Heart right ventricle (tissue), 16 donors: Measurements from ENCODE around the gene PSME4. TPM values are rescaled to one million over a fixed set of nuclear protein-coding genes. Genes with fewer than 3 reads are reported as not detected.

Experiments
- ATAC-seq, 8 donors: fragments of 200-7000 bp; cut with Tn5 transposase; one replicate each; pipeline ENCODE4 v1.9.1; 2020; ENCODE audit warnings: mild to moderate bottlenecking in 8 of 8, moderate library complexity in 8 of 8, moderate number of reproducible peaks in 1 of 8
- DNase-seq, 2 donors: peaks; one replicate each; pipeline ENCODE4 v3.0.0-alpha.2; 2020
- H3K27ac ChIP-seq, 10 donors: fragments of 200-600 bp; sonication (generic) in 2 of 10; one replicate each; pipeline versions ENCODE4 v1.5.0 to v1.8.0; 2020 to 2022; ENCODE audit warnings: mild to moderate bottlenecking in 3 of 10
- H3K27me3 ChIP-seq, 7 donors: fragments of 200-600 bp; one replicate each; pipeline ENCODE4 v1.8.0; 2021 to 2022; ENCODE audit warnings: mild to moderate bottlenecking in 2 of 7
- H3K36me3 ChIP-seq, 9 donors: fragments of 200-600 bp; sonication (generic) in 1 of 9; one replicate each; pipeline versions ENCODE4 v1.5.0 to v1.8.0; 2020 to 2022; ENCODE audit warnings: mild to moderate bottlenecking in 2 of 9
- H3K4me1 ChIP-seq, 9 donors: fragments of 200-600 bp; sonication (generic) in 1 of 9; one replicate each; pipeline versions ENCODE4 v1.5.0 to v1.8.0; 2020 to 2022; ENCODE audit warnings: mild to moderate bottlenecking in 4 of 9
- H3K4me3 ChIP-seq, 10 donors: fragments of 200-600 bp; sonication (generic) in 2 of 10; one replicate each; pipeline versions ENCODE4 v1.5.0 to v1.8.0; 2020 to 2022; ENCODE audit warnings: mild to moderate bottlenecking in 7 of 10, moderate library complexity in 2 of 10
- H3K9me3 ChIP-seq, 11 donors: fragments of 200-600 bp in 10 of 11; sonication (generic) in 2 of 11; one replicate each; pipeline versions ENCODE4 v1.5.0 to v1.8.0; 2013 to 2022; ENCODE audit warnings: mild to moderate bottlenecking in 2 of 11, control low read depth in 1 of 11, moderate library complexity in 1 of 11
- WGBS, 2 donors: extraction: QIAGEN DNeasy Blood & Tissue Kit; methylation state at CpG; one replicate each; pipeline ENCODE4 v1.1.7; 2013; ENCODE audit warnings: inconsistent platforms in 1 of 2; 5-methylcytosine and 5-hydroxymethylcytosine counted together
- intact Hi-C, 10 donors: fragments of 100-400 bp; cut with DNase I; formaldehyde crosslinking; loops; one replicate each; pipeline versions ENCODE4 v1.11.1 to v1.14.2; 2022
- polyA plus RNA-seq, 2 donors: library from polyadenylated mRNA; stranded (reverse); fragments of 200-250 nt; gene quantifications; one replicate each; pipeline ENCODE4 v1.2.3, GENCODE V29; 2013
- total RNA-seq, 10 donors: library from RNA; stranded (reverse); fragmentation: NEBNext Ultra II Directional in 3 of 10; extraction: Animal tissue kit (Norgen Biotek cat#: 25700) in 3 of 10; gene quantifications; one replicate each; pipeline versions ENCODE4 v1.2.1 to v1.2.4, GENCODE V29; 2021 to 2023
- TF ChIP-seq, protein P1 (sequence below), 9 donors: fragments of 200-600 bp; sonication (generic) in 2 of 9; IDR thresholded peaks; one replicate each; pipeline versions ENCODE4 v1.5.0 to v1.8.0; 2021 to 2022; ENCODE audit warnings: antibody characterized with exemption in 9 of 9, mild to moderate bottlenecking in 5 of 9, moderate library complexity in 1 of 9
- donor health status: Arrhythmogenic right ventricular cardiomyopathy.
- donor health status: ischemic (EF 13 %, LVEDD 7.1; RV severe dilation, severe dysfunction).
- donor health status: healthy with polysubstance abuse.
- donor health status: DM: no; HTN: yes; CAD: no.
- donor health status: DM: no; HTN: no; CAD: no.
- donor health status: ischemic (EF 25% LVEDD 6.9; RV normal size, moderate dysfunction).
- donor health status: ischemic (EF 25% LVEDD 5.7; RV mildly dilated, moderate dysfunction).
- donor health status: healthy.
- donor health status: DM: yes; HTN: yes; CAD: no.
- donor health status: Ischemic cardiomyopathy.
- donor health status: ischemic (EF 35%, LVEDD 5.7; RV mildly dilated, moderate dysfunction).
- donor health status: nonischemic (EF 11% LVEDD 7.7; RV severe dilation, severe dysfunction).
- donor health status: DM: yes; HTN: yes; CAD: no.
- donor health status: PGD.
- donor health status: ischemic (EF 29% LVEDD 5.4; RV normal size, mild dysfunction).
- donor health status: nonischemic (EF 23%, LVEDD 6.1; RV moderate dilation, normal function).

The PSME4 gene
- total and polyA plus RNA-seq, 12 donors = 36.1 to 77.8 (median 65.6) TPM

- TF ChIP-seq, protein P1, sequence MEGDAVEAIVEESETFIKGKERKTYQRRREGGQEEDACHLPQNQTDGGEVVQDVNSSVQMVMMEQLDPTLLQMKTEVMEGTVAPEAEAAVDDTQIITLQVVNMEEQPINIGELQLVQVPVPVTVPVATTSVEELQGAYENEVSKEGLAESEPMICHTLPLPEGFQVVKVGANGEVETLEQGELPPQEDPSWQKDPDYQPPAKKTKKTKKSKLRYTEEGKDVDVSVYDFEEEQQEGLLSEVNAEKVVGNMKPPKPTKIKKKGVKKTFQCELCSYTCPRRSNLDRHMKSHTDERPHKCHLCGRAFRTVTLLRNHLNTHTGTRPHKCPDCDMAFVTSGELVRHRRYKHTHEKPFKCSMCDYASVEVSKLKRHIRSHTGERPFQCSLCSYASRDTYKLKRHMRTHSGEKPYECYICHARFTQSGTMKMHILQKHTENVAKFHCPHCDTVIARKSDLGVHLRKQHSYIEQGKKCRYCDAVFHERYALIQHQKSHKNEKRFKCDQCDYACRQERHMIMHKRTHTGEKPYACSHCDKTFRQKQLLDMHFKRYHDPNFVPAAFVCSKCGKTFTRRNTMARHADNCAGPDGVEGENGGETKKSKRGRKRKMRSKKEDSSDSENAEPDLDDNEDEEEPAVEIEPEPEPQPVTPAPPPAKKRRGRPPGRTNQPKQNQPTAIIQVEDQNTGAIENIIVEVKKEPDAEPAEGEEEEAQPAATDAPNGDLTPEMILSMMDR (IDR thresholded peaks at IDR 0.05) = no peak
- Histone ChIP-seq H3K9me3 (no peaks in the 10 kb centered on the region), H3K4me1 (peaks cover 0 to 10% (median 0%) of the 10 kb centered on the region in 9 donors), H3K27ac (no peak overlapping the region), H3K27me3 (no peaks in the 10 kb centered on the region), H3K4me3 (no peak overlapping the region), H3K36me3 (peaks cover 0 to 100% (median 56%) of the 10 kb centered on the region in 9 donors)
- 96% methylated on average over 9 of the region's 9 CpGs for WGBS, 2 donors
- intact Hi-C loops = no loop called here
- DNase-seq (no peak), ATAC-seq (no peak)
These were observed 65.4 kb downstream of the PSME4 start for GRCh38 chr2:53905396-53905795.

GRCh38 chr2:53903011-53903410 is 67.8 kb downstream of the PSME4 start:
- H3K27me3 ChIP-seq = no peaks in the 10 kb centered on the region
- H3K36me3 ChIP-seq = peaks cover 0 to 100% (median 63%) of the 10 kb centered on the region in 9 donors
- H3K4me1 ChIP-seq = peaks cover 0 to 7% (median 0%) of the 10 kb centered on the region in 9 donors
- DNase-seq (no peak), ATAC-seq (no peak)
- intact Hi-C loops = no loop called here
- TF ChIP-seq, protein P1 (IDR thresholded peaks at IDR 0.05) = no peak
- H3K4me3 ChIP-seq = no peak overlapping the region
- 74 to 84% methylated on average over 4 of the region's 4 CpGs for WGBS, 2 donors
- no peaks in the 10 kb centered on the region for H3K9me3 ChIP-seq
- no peak overlapping the region for H3K27ac ChIP-seq

DNA sequence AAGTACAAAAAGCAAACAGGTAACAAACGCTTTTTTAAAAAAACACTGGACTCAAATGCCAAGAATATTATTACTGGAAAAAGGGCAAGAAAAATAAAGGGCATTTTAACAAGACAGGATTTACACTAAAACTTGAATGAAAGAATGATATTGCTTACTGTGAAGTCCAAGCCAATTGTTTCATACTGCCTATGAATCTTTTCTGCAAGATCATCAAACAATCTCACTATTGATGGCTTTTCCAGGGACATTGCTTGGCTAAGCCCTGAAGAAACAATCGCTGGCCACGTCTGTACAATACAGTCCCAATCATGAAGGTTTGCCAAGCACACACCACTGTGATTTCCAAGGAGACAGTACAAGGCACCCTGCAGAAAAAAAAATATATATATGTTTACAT is 69.6 kb downstream of the PSME4 start:
- no peak overlapping the region for H3K27ac ChIP-seq
- H3K27me3 ChIP-seq = no peaks in the 10 kb centered on the region
- intact Hi-C loops = no loop called here
- DNase-seq (no peak), ATAC-seq (no peak)
- no peaks in the 10 kb centered on the region for H3K9me3 ChIP-seq
- H3K36me3 ChIP-seq = peaks cover 0 to 100% (median 53%) of the 10 kb centered on the region in 9 donors
- no peak overlapping the region for H3K4me3 ChIP-seq
- 76 to 89% methylated on average over 3 of the region's 3 CpGs for WGBS, 2 donors
- peaks cover 0 to 12% (median 0%) of the 10 kb centered on the region in 9 donors for H3K4me1 ChIP-seq
- TF ChIP-seq, protein P1 (IDR thresholded peaks at IDR 0.05) = no peak

DNA sequence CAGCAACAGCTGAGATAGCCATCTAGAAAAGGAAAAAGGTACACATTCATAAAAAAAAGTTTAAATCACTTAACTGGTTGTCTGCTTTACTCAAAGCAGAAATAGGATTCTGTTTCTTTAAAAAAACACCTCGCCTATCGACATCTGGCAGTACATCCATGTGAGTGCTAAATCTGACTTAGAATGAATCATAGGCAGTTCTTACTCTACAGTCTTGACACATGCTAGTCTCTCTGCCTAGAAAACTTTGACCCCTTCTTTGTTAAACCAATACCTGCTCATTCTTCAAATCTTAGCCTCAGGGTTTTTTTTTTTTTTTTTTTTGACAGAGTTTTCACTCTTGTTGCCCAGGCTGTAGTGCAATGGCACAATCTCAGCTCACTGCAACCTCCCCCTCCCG is 73.9 kb downstream of the PSME4 start:
- WGBS, 2 donors = 55 to 63% methylated on average over 3 of the region's 3 CpGs
- Histone ChIP-seq H3K36me3 (peaks cover 0 to 100% (median 57%) of the 10 kb centered on the region in 9 donors), H3K27me3 (no peaks in the 10 kb centered on the region), H3K27ac (peak overlapping the region in 4 of 10 donors; percentile 27 to 54 (median 28)), H3K4me3 (no peak overlapping the region), H3K9me3 (no peaks in the 10 kb centered on the region), H3K4me1 (peaks cover 0 to 13% (median 0%) of the 10 kb centered on the region in 9 donors)
- ATAC-seq (peak in 7 of 8 donors; percentile 49 to 88 (median 72)), DNase-seq (no peak)
- TF ChIP-seq, protein P1 (IDR thresholded peaks at IDR 0.05) = no peak
- intact Hi-C loops = no loop called here
